H1 (cell line): ENCODE data around the gene ANKRD65. TPM values are rescaled to one million over a fixed set of nuclear protein-coding genes. Genes with fewer than 3 reads are reported as not detected.

Experiments
- CTCF ChIA-PET: fragments of 300-600 bp; sonication (Branson Sonifier 250); formaldehyde crosslinking; loops from one replicate; lab custom pipeline; 2021; ENCODE audit not compliant: partially characterized antibody; lab: Charles Lee
- POLR2A ChIA-PET: fragments of 300-600 bp; sonication (Branson Sonifier 250); formaldehyde crosslinking; loops from one replicate; lab custom pipeline; 2021; ENCODE audit warnings: inconsistent platforms; ENCODE audit not compliant: partially characterized antibody; lab: Charles Lee
- DNase-seq, 2 experiments: peaks; one replicate each; pipeline versions ENCODE4 v3.0.0 to v3.0.0-alpha.2; 2010 to 2022; ENCODE audit warnings: low spot score in 2 of 2, low read depth in 1 of 2, mixed read lengths in 1 of 2
- FAIRE-seq: peaks from 2 replicates; lab custom pipeline; 2011; peaks lifted over from hg19 to GRCh38; lab: Jason Lieb, UNC
- H2AFZ ChIP-seq: 2 replicates; pipeline ENCODE4 v1.8.1; 2012; ENCODE audit warnings: low read length, inconsistent platforms
- H2AK5ac ChIP-seq: 2 replicates; pipeline ENCODE4 v1.6.1; 2013; ENCODE audit warnings: low read depth, low read length
- H2BK120ac ChIP-seq: replicated peaks from 2 replicates; pipeline ENCODE3; 2013; ENCODE audit warnings: low read depth, low read length, inconsistent platforms
- H2BK12ac ChIP-seq: 2 replicates; pipeline ENCODE4 v1.6.1; 2013; ENCODE audit warnings: low read depth, low read length
- H2BK15ac ChIP-seq: 2 replicates; pipeline ENCODE4 v1.6.1; 2013; ENCODE audit warnings: low read length
- H2BK20ac ChIP-seq: 2 replicates; pipeline ENCODE4 v1.6.1; 2013; ENCODE audit warnings: low read length
- H2BK5ac ChIP-seq: 2 replicates; pipeline ENCODE4 v1.6.1; 2013; ENCODE audit warnings: low read depth, low read length
- H3K14ac ChIP-seq: 2 replicates; pipeline ENCODE4 v1.6.1; 2013; ENCODE audit warnings: inconsistent platforms; ENCODE audit not compliant: insufficient read length
- H3K18ac ChIP-seq: 2 replicates; pipeline ENCODE4 v1.6.1; 2013; ENCODE audit warnings: low read length; ENCODE audit errors: extremely low read depth
- H3K23ac ChIP-seq: 2 replicates; pipeline ENCODE4 v1.6.1; 2013; ENCODE audit warnings: inconsistent platforms; ENCODE audit not compliant: insufficient read length
- H3K23me2 ChIP-seq: 2 replicates; pipeline ENCODE4 v1.6.1; 2013; ENCODE audit warnings: low read depth, low read length
- H3K27ac ChIP-seq: 2 replicates; pipeline ENCODE4 v1.6.1; 2011; ENCODE audit warnings: low read depth, low read length, inconsistent platforms
- H3K27me3 ChIP-seq, 4 experiments: replicated peaks in 1 of 4; 1 replicate in 1 of 4; 2 replicates in 3 of 4; pipeline versions ENCODE4 v1.6.1 to v1.8.1; 2011 to 2013; ENCODE audit warnings: low read length in 3 of 4, mild to moderate bottlenecking in 3 of 4, inconsistent platforms in 2 of 4, mixed read lengths in 2 of 4, moderate library complexity in 1 of 4; ENCODE audit not compliant: control insufficient read depth in 3 of 4, insufficient read depth in 3 of 4; ENCODE audit errors: extremely low read depth in 1 of 4
- H3K36me3 ChIP-seq, 4 experiments: 2 replicates each; pipeline versions ENCODE4 v1.6.1 to v1.8.1; 2011 to 2013; ENCODE audit warnings: mild to moderate bottlenecking in 4 of 4, low read length in 3 of 4, moderate library complexity in 2 of 4, control low read depth in 1 of 4, inconsistent platforms in 1 of 4; ENCODE audit not compliant: insufficient read depth in 4 of 4, control insufficient read depth in 2 of 4
- H3K4ac ChIP-seq: replicated peaks from 2 replicates; pipeline ENCODE3; 2013; ENCODE audit warnings: low read length, low read depth, mixed read lengths, inconsistent platforms; ENCODE audit not compliant: insufficient read length
- H3K4me1 ChIP-seq, 4 experiments: replicated peaks in 1 of 4; 1 replicate in 1 of 4; 2 replicates in 3 of 4; pipeline versions ENCODE4 v1.6.1 to v1.8.1; 2011 to 2013; ENCODE audit warnings: low read length in 3 of 4, inconsistent platforms in 2 of 4, mixed read lengths in 1 of 4; ENCODE audit not compliant: insufficient read depth in 4 of 4, control insufficient read depth in 3 of 4
- H3K4me2 ChIP-seq, 2 experiments: 2 replicates each; pipeline versions ENCODE4 v1.6.1 to v1.8.1; 2011 to 2013; ENCODE audit warnings: low read depth in 2 of 2, low read length in 2 of 2, control low read depth in 1 of 2, inconsistent platforms in 1 of 2, mild to moderate bottlenecking in 1 of 2; ENCODE audit not compliant: insufficient read depth in 1 of 2
- H3K4me3 ChIP-seq, 4 experiments: fragments of 200-600, 300-600 bp in 1 of 4; sonication (generic), shearing (Covaris generic), sonication (Bioruptor Twin) in 1 of 4; 2 replicates each; pipeline versions ENCODE4 v1.5.1 to v1.8.1; 2011 to 2016; ENCODE audit warnings: low read length in 4 of 4, low read depth in 3 of 4, control low read depth in 2 of 4, inconsistent platforms in 2 of 4, mild to moderate bottlenecking in 2 of 4, mixed read lengths in 1 of 4, moderate library complexity in 1 of 4; ENCODE audit not compliant: insufficient read depth in 2 of 4; ENCODE audit errors: extremely low read depth in 1 of 4
- H3K56ac ChIP-seq: replicated peaks from 2 replicates; pipeline ENCODE3; 2013; ENCODE audit warnings: low read depth, mild to moderate bottlenecking, mixed read lengths, low read length, inconsistent platforms; ENCODE audit not compliant: insufficient read length
- H3K79me1 ChIP-seq: 2 replicates; pipeline ENCODE4 v1.6.1; 2013; ENCODE audit warnings: low read depth, low read length, control low read depth
- H3K79me2 ChIP-seq, 2 experiments: 2 replicates each; pipeline versions ENCODE4 v1.6.1 to v1.8.1; 2012 to 2013; ENCODE audit warnings: low read length in 2 of 2, mild to moderate bottlenecking in 2 of 2, inconsistent platforms in 1 of 2; ENCODE audit not compliant: insufficient read depth in 2 of 2, control insufficient read depth in 1 of 2
- H3K9ac ChIP-seq, 4 experiments: replicated peaks in 1 of 4; 1 replicate in 1 of 4; 2 replicates in 3 of 4; pipeline versions ENCODE4 v1.6.1 to v1.8.1; 2011 to 2013; ENCODE audit warnings: low read depth in 3 of 4, low read length in 3 of 4, control low read depth in 2 of 4, mild to moderate bottlenecking in 2 of 4, moderate library complexity in 2 of 4, inconsistent platforms in 1 of 4; ENCODE audit errors: extremely low read depth in 1 of 4
- H3K9me3 ChIP-seq, 2 experiments: 2 replicates each; pipeline versions ENCODE4 v1.6.1 to v1.8.1; 2012 to 2013; ENCODE audit warnings: mild to moderate bottlenecking in 2 of 2, moderate library complexity in 2 of 2, control low read depth in 1 of 2, inconsistent platforms in 1 of 2, low read depth in 1 of 2, low read length in 1 of 2, mixed read lengths in 1 of 2; ENCODE audit not compliant: insufficient read depth in 2 of 2
- H4K20me1 ChIP-seq, 2 experiments: replicated peaks in 1 of 2; 2 replicates each; pipeline versions ENCODE3 to v1.8.1; 2011 to 2013; ENCODE audit warnings: inconsistent platforms in 2 of 2, low read length in 2 of 2, mild to moderate bottlenecking in 1 of 2; ENCODE audit not compliant: insufficient read depth in 2 of 2, control insufficient read depth in 1 of 2
- H4K5ac ChIP-seq: 2 replicates; pipeline ENCODE4 v1.6.1; 2013; ENCODE audit warnings: low read length, low read depth, mixed read lengths, inconsistent platforms; ENCODE audit not compliant: insufficient read length
- H4K8ac ChIP-seq: 2 replicates; pipeline ENCODE4 v1.8.0; 2013; ENCODE audit warnings: mild to moderate bottlenecking, moderate library complexity, low read length, inconsistent platforms; ENCODE audit not compliant: insufficient read depth; ENCODE audit errors: extremely low read depth
- H4K91ac ChIP-seq: replicated peaks from 2 replicates; pipeline ENCODE3; 2013; ENCODE audit warnings: low read length, mixed read lengths, inconsistent platforms; ENCODE audit not compliant: insufficient read length
- CTCF ChIP-seq, 3 experiments: IDR thresholded peaks; 1 replicate in 2 of 3; 2 replicates in 1 of 3; pipeline versions ENCODE4 v1.5.1 to v1.6.1; 2011; ENCODE audit warnings: low read length in 3 of 3, mild to moderate bottlenecking in 3 of 3, inconsistent platforms in 2 of 3, low read depth in 1 of 3, moderate library complexity in 1 of 3; ENCODE audit not compliant: insufficient read depth in 1 of 3; ENCODE audit errors: control extremely low read depth in 1 of 3
- E2F6 ChIP-seq: IDR thresholded peaks from 2 replicates; pipeline ENCODE4 v1.6.1; 2012; ENCODE audit warnings: inconsistent platforms
- EP300 ChIP-seq, 2 experiments: IDR thresholded peaks; 1 replicate in 1 of 2; 2 replicates in 1 of 2; pipeline ENCODE4 v1.6.1; 2011 to 2012; ENCODE audit warnings: low read depth in 2 of 2, low read length in 2 of 2, mild to moderate bottlenecking in 2 of 2, borderline replicate concordance in 1 of 2, inconsistent platforms in 1 of 2, moderate library complexity in 1 of 2
- EZH2 ChIP-seq: fragments of 200-600 bp; sonication (generic); IDR thresholded peaks from 2 replicates; pipeline ENCODE4 v1.7.1; 2012; ENCODE audit warnings: low read depth, mild to moderate bottlenecking, moderate library complexity, low read length, inconsistent platforms; ENCODE audit not compliant: severe bottlenecking
- KDM5A ChIP-seq: fragments of 200-600 bp; IDR thresholded peaks from 2 replicates; pipeline ENCODE4 v1.7.1; 2012; ENCODE audit warnings: mild to moderate bottlenecking, low read length, inconsistent platforms, mixed read lengths
- ZNF274 ChIP-seq: IDR thresholded peaks from 2 replicates; pipeline ENCODE4 v1.7.0; 2012; ENCODE audit warnings: low read length, borderline replicate concordance; ENCODE audit errors: extremely low read depth
- WGBS, 2 experiments: shearing (Covaris generic) in 1 of 2; methylation state at CpG; one replicate each; pipeline versions ENCODE4 v1.1.6 to v1.1.7; 2013 to 2015; ENCODE audit warnings: low lambda C conversion rate in 2 of 2, mixed read lengths in 2 of 2, inconsistent platforms in 1 of 2, low coverage in 1 of 2, missing lambda C conversion rate in 1 of 2; ENCODE audit not compliant: insufficient replicate concordance in 2 of 2, insufficient coverage in 1 of 2, insufficient read length in 1 of 2; ENCODE audit errors: extremely low coverage in 1 of 2, missing lambda C conversion rate in 1 of 2; 5-methylcytosine and 5-hydroxymethylcytosine counted together
- polyA plus RNA-seq, 7 experiments: library from polyadenylated mRNA; depleted of rRNA in 3 of 7; stranded (reverse) in 5 of 7; unstranded in 2 of 7; fragments of >200 nt in 5 of 7; fragments of 200-250 nt in 2 of 7; gene quantifications; 1 replicate in 5 of 7; 2 replicates in 1 of 7; 4 replicates in 1 of 7; pipeline versions ENCODE4 v1.2.1 to v1.2.3, GENCODE V29; 2011 to 2013; ENCODE audit warnings: missing spikeins in 2 of 7, mixed read lengths in 2 of 7
- total RNA-seq: library from RNA; stranded (reverse); fragmentation: NEBNext Ultra II Directional; extraction: Animal tissue kit (Norgen Biotek cat#: 25700); gene quantifications from 2 replicates; pipeline ENCODE4 v1.2.1, GENCODE V29; 2021

Gene ANKRD65
- total and polyA plus RNA-seq, 2 of the 8 experiments (the other 6 are each of a cell fraction or from before 2014, with no cell fraction given): 1.8 to 2.0 TPM

GRCh38 chr1:1430992-1431844 lies 10.1 kb upstream of the ANKRD65 start:
- Histone ChIP-seq H3K79me2 (peaks cover 0 to 1% of the 10 kb centered on the region in 2 experiments; a peak in 1 of 4 replicates), H3K79me1 (no peaks in the 10 kb centered on the region), H4K8ac (peak overlapping the region; percentile 57; the same call in 1 of the 2 replicates), H3K4me3 (no peak overlapping the region), H2AK5ac (no peak overlapping the region), H3K9me3 (peaks cover 0 to 3% of the 10 kb centered on the region in 2 experiments; a peak in 1 of 4 replicates), H4K20me1 (no peaks in the 10 kb centered on the region), H3K4me2 (no peak overlapping the region), H3K23me2 (peaks cover 20% of the 10 kb centered on the region; the same call in 1 of the 2 replicates), H2BK120ac (peak overlapping the region; percentile 73), H3K4me1 (peaks cover 0 to 58% (median 43%) of the 10 kb centered on the region in 4 experiments; a peak in 6 of 7 replicates), H3K27ac (no peak overlapping the region), H3K14ac (no peak overlapping the region), H2BK12ac (peak overlapping the region; percentile 97; the same call in 1 of the 2 replicates), H3K18ac (peak overlapping the region; percentile 75), H2BK20ac (no peak overlapping the region), H4K5ac (peak overlapping the region; percentile 40), H3K23ac (no peak overlapping the region), H3K4ac (peak overlapping the region; percentile 82), H3K27me3 (no peaks in the 10 kb centered on the region), H2AFZ (no peak overlapping the region), H4K91ac (peak overlapping the region; percentile 79), H3K56ac (no peak overlapping the region), H2BK15ac (0 out of 2 replicates have a peak overlapping the region, but pooled peaks have one; percentile 88), H3K9ac (no peak overlapping the region), H2BK5ac (peak overlapping the region; percentile 95; the same call in 1 of the 2 replicates), H3K36me3 (no peaks in the 10 kb centered on the region; a peak in 1 of 8 replicates)
- ChIA-PET CTCF (interaction anchor here (0.7 to 4.4 kb wide), 8 partner anchors 9 to 86 kb away, joined by 3 to 36 read pairs (median 4); no protein-coding TSS in a partner anchor), POLR2A (interaction anchor here (0.7 to 22.9 kb wide), 11 partner anchors 8 to 144 kb away, joined by 3 to 515 read pairs (median 3); partner anchors contain the start of genes ANKRD65, CCNL2 and MRPL20)
- 84% methylated on average over 14 of the region's 18 CpGs; no CpG with 5 or more reads in 1 of the 2 experiments for WGBS, 2 experiments
- DNase-seq: no peak
- FAIRE-seq: no peak
- TF ChIP-seq CTCF (IDR thresholded peaks at IDR 0.05; ENCODE audit: control extremely low read depth in 1 of 3, insufficient read depth in 1 of 3, low read depth in 1 of 3, low read length in 3 of 3) (no peak), ZNF274 (no peak), EP300 (IDR thresholded peaks at IDR 0.05; ENCODE audit: borderline replicate concordance in 1 of 2, low read depth in 2 of 2, low read length in 2 of 2) (no peak), E2F6 (no peak), EZH2 (no peak), KDM5A (no peak)
